IMR-90 (cell line): ENCODE results near the gene TSHZ1. TPM values are rescaled to one million over a fixed set of nuclear protein-coding genes. Genes with fewer than 3 reads are reported as not detected.
A peak's percentile ranks its signal among the peaks of the same experiment; 100 is the strongest.

Experiments
- ATAC-seq: fragments of 200-7000 bp; cut with Tn5 transposase; 2 replicates; pipeline ENCODE4 v1.9.1; 2020; ENCODE audit warnings: low read depth, mild to moderate bottlenecking, moderate library complexity
- BruUV-seq: library from RNA; stranded (reverse); fragments of 400-500 nt; replicated peaks from 2 replicates; lab custom pipeline; 2021; lab: Mats Ljungman, UMichigan
- CTCF ChIA-PET: fragments of 300-600 bp; formaldehyde crosslinking; extraction: SDS; loops from one replicate; lab custom pipeline; 2021; ENCODE audit warnings: antibody characterized with exemption; lab: Yijun Ruan, JAX
- POLR2A ChIA-PET: fragments of 300-600 bp; sonication (Branson Sonifier 250); formaldehyde crosslinking; loops from one replicate; lab custom pipeline; 2022; ENCODE audit warnings: antibody characterized with exemption; ENCODE audit not compliant: unreplicated experiment; lab: Charles Lee
- DNase-seq: peaks from one replicate; pipeline ENCODE4 v3.0.0; 2013
- H2AFZ ChIP-seq: replicated peaks from 2 replicates; pipeline ENCODE3; 2013; ENCODE audit warnings: low read length, mild to moderate bottlenecking; ENCODE audit not compliant: poor library complexity
- H2AK5ac ChIP-seq: 2 replicates; pipeline ENCODE4 v1.6.1; 2013; ENCODE audit warnings: low read depth, low read length, inconsistent platforms
- H2AK9ac ChIP-seq: replicated peaks from 2 replicates; pipeline ENCODE3; 2013; ENCODE audit warnings: mild to moderate bottlenecking, low read depth, low read length, moderate library complexity; ENCODE audit not compliant: poor library complexity
- H2BK120ac ChIP-seq: 2 replicates; pipeline ENCODE4 v1.6.1; 2013; ENCODE audit warnings: low read depth, low read length, inconsistent platforms
- H2BK15ac ChIP-seq: 3 replicates; pipeline ENCODE4 v1.6.1; 2013; ENCODE audit warnings: low read depth, low read length, inconsistent platforms
- H2BK20ac ChIP-seq: 2 replicates; pipeline ENCODE4 v1.6.1; 2013; ENCODE audit warnings: low read depth, mild to moderate bottlenecking, inconsistent platforms, low read length, moderate library complexity
- H2BK5ac ChIP-seq: 2 replicates; pipeline ENCODE4 v1.6.1; 2013; ENCODE audit warnings: mild to moderate bottlenecking, low read depth, low read length, inconsistent platforms; ENCODE audit not compliant: poor library complexity, severe bottlenecking
- H3K14ac ChIP-seq: replicated peaks from 2 replicates; pipeline ENCODE4 v1.6.1; 2013; ENCODE audit warnings: low read depth, low read length, inconsistent platforms
- H3K18ac ChIP-seq: 2 replicates; pipeline ENCODE4 v1.6.1; 2013; ENCODE audit warnings: low read depth, low read length, control low read depth
- H3K23ac ChIP-seq: 2 replicates; pipeline ENCODE4 v1.6.1; 2013; ENCODE audit warnings: low read depth, low read length, inconsistent platforms
- H3K27ac ChIP-seq: 2 replicates; pipeline ENCODE4 v1.5.1; 2013; ENCODE audit warnings: mild to moderate bottlenecking, control low read depth, low read length; ENCODE audit not compliant: insufficient read depth
- H3K27me3 ChIP-seq: 2 replicates; pipeline ENCODE4 v1.6.1; 2013; ENCODE audit warnings: low read length; ENCODE audit not compliant: control insufficient read depth, insufficient read depth
- H3K36me3 ChIP-seq: 2 replicates; pipeline ENCODE4 v1.6.1; 2013; ENCODE audit warnings: low read length, mixed read lengths; ENCODE audit not compliant: control insufficient read depth, insufficient read depth
- H3K4ac ChIP-seq: 2 replicates; pipeline ENCODE4 v1.6.1; 2013; ENCODE audit warnings: low read depth, low read length, inconsistent platforms
- H3K4me1 ChIP-seq: 2 replicates; pipeline ENCODE4 v1.6.1; 2013; ENCODE audit warnings: low read length, mixed read lengths; ENCODE audit not compliant: control insufficient read depth, insufficient read depth
- H3K4me2 ChIP-seq: 2 replicates; pipeline ENCODE4 v1.6.1; 2013; ENCODE audit warnings: low read depth, mild to moderate bottlenecking, control low read depth, low read length, moderate library complexity
- H3K4me3 ChIP-seq: 2 replicates; pipeline ENCODE4 v1.5.1; 2013; ENCODE audit warnings: low read depth, mild to moderate bottlenecking, control low read depth, low read length, moderate library complexity; ENCODE audit not compliant: insufficient read depth
- H3K56ac ChIP-seq: 2 replicates; pipeline ENCODE4 v1.6.1; 2013; ENCODE audit warnings: low read length, inconsistent platforms; ENCODE audit not compliant: insufficient read depth; ENCODE audit errors: extremely low read depth
- H3K79me1 ChIP-seq, 2 experiments: 2 replicates each; pipeline ENCODE4 v1.6.1; 2013; ENCODE audit warnings: low read length in 2 of 2, inconsistent platforms in 1 of 2, low read depth in 1 of 2
- H3K9ac ChIP-seq: 2 replicates; pipeline ENCODE4 v1.6.1; 2013; ENCODE audit warnings: low read depth, low read length, control low read depth
- H3K9me1 ChIP-seq: 2 replicates; pipeline ENCODE4 v1.6.1; 2013; ENCODE audit warnings: low read length, inconsistent platforms; ENCODE audit not compliant: insufficient read depth
- H3K9me3 ChIP-seq: 2 replicates; pipeline ENCODE4 v1.6.1; 2013; ENCODE audit warnings: low read length; ENCODE audit not compliant: control insufficient read depth, insufficient read depth
- H4K20me1 ChIP-seq: 2 replicates; pipeline ENCODE4 v1.6.1; 2013; ENCODE audit warnings: low read length, inconsistent platforms; ENCODE audit not compliant: insufficient read depth
- H4K5ac ChIP-seq: 2 replicates; pipeline ENCODE4 v1.6.1; 2013; ENCODE audit warnings: mild to moderate bottlenecking, low read depth, low read length, control low read depth
- H4K8ac ChIP-seq, 2 experiments: 2 replicates each; pipeline ENCODE4 v1.6.1; 2013; ENCODE audit warnings: low read depth in 2 of 2, low read length in 2 of 2, control low read depth in 1 of 2, inconsistent platforms in 1 of 2
- H4K91ac ChIP-seq: 2 replicates; pipeline ENCODE4 v1.6.1; 2013; ENCODE audit warnings: low read depth, low read length, inconsistent platforms; ENCODE audit not compliant: insufficient read depth
- BHLHE40 ChIP-seq: fragments of 150-350 bp; IDR thresholded peaks from 2 replicates; pipeline ENCODE4 v1.6.1; 2016; ENCODE audit warnings: mild to moderate bottlenecking, low read depth, low read length
- CEBPB ChIP-seq: IDR thresholded peaks from 2 replicates; pipeline ENCODE4 v1.6.1; 2012; ENCODE audit warnings: low read depth, low read length, improper control_type of control experiment
- CHD1 ChIP-seq: IDR thresholded peaks from 2 replicates; pipeline ENCODE4 v1.6.1; 2012; ENCODE audit warnings: low read depth, low read length, improper control_type of control experiment
- CTCF ChIP-seq: conservative IDR thresholded peaks from 2 replicates; pipeline ENCODE4 v1.5.1; 2012; ENCODE audit warnings: mild to moderate bottlenecking, low read depth, low read length, improper control_type of control experiment
- FOS ChIP-seq: fragments of 150-350 bp; IDR thresholded peaks from 2 replicates; pipeline ENCODE4 v1.6.1; 2016; ENCODE audit warnings: low read depth, low read length
- MAFK ChIP-seq: IDR thresholded peaks from 2 replicates; pipeline ENCODE4 v1.6.1; 2012; ENCODE audit warnings: low read depth, low read length, improper control_type of control experiment
- MAZ ChIP-seq: IDR thresholded peaks from 2 replicates; pipeline ENCODE4 v1.6.1; 2012; ENCODE audit warnings: low read depth, mild to moderate bottlenecking, low read length, improper control_type of control experiment, moderate library complexity, borderline replicate concordance
- MXI1 ChIP-seq: IDR thresholded peaks from 2 replicates; pipeline ENCODE4 v1.6.1; 2012; ENCODE audit warnings: low read depth, mild to moderate bottlenecking, low read length, moderate library complexity, borderline replicate concordance
- NFE2L2 ChIP-seq: fragments of 150-350 bp; IDR thresholded peaks from 2 replicates; pipeline ENCODE4 v1.6.1; 2016; ENCODE audit warnings: low read depth, mild to moderate bottlenecking, low read length
- POLR2A ChIP-seq: IDR thresholded peaks from 2 replicates; pipeline ENCODE4 v1.6.1; 2012; ENCODE audit warnings: mild to moderate bottlenecking, low read depth, low read length
- RAD21 ChIP-seq: IDR thresholded peaks from 2 replicates; pipeline ENCODE4 v1.6.1; 2012; ENCODE audit warnings: low read length, improper control_type of control experiment
- RCOR1 ChIP-seq: IDR thresholded peaks from 2 replicates; pipeline ENCODE4 v1.6.1; 2012; ENCODE audit warnings: mild to moderate bottlenecking, low read length, improper control_type of control experiment; ENCODE audit not compliant: insufficient replicate concordance
- RFX5 ChIP-seq: IDR thresholded peaks from 2 replicates; pipeline ENCODE4 v1.8.0; 2012; ENCODE audit warnings: low read depth, mild to moderate bottlenecking, low read length, moderate library complexity
- SMC3 ChIP-seq: fragments of 150-350 bp; IDR thresholded peaks from 2 replicates; pipeline ENCODE4 v1.6.1; 2016; ENCODE audit warnings: low read depth, mild to moderate bottlenecking, antibody characterized with exemption, low read length, moderate library complexity
- WGBS, 2 experiments: methylation state at CpG; one replicate each; pipeline versions ENCODE4 v1.1.5 to v1.1.7; 2013; ENCODE audit warnings: missing lambda C conversion rate in 2 of 2; ENCODE audit not compliant: insufficient read length in 1 of 2; ENCODE audit errors: extremely low coverage in 2 of 2; 5-methylcytosine and 5-hydroxymethylcytosine counted together
- dilution Hi-C: fragments of 300-500 bp; cut with HindIII; formaldehyde crosslinking; loops from one replicate; pipeline ENCODE4 v1.14.3; 2018; ENCODE audit warnings: low sequenced_read_pairs; ENCODE audit not compliant: unreplicated experiment
- in situ Hi-C: fragments of 300-500 bp; cut with MboI; formaldehyde crosslinking; loops from 3 replicates; pipeline ENCODE4 v1.14.3; 2019; ENCODE audit warnings: low sequenced_read_pairs, inconsistent platforms, mixed read lengths
- intact Hi-C: fragments of 100-400 bp; cut with micrococcal nuclease; formaldehyde crosslinking; loops from 2 replicates; pipeline ENCODE4 v1.10.0; 2022
- polyA plus RNA-seq, 3 experiments: library from polyadenylated mRNA; depleted of rRNA; stranded (reverse); fragments of >200 nt; gene quantifications; 2 replicates each; pipeline ENCODE4 v1.2.3, GENCODE V29; 2012; ENCODE audit warnings: low replicate concordance in 1 of 3
- total RNA-seq: library from RNA; depleted of rRNA; stranded (reverse); fragments of >200 nt; gene quantifications from 2 replicates; pipeline ENCODE4 v1.2.3, GENCODE V29; 2012
- TF ChIP-seq, protein P1 (sequence below): fragments of 150-350 bp; IDR thresholded peaks from 2 replicates; pipeline ENCODE4 v1.6.1; 2017; ENCODE audit warnings: mild to moderate bottlenecking, antibody characterized with exemption, low read length, low read depth
- TF ChIP-seq, protein P2 (sequence below): fragments of 150-350 bp; IDR thresholded peaks from 2 replicates; pipeline ENCODE4 v1.6.1; 2016; ENCODE audit warnings: low read depth, mild to moderate bottlenecking, low read length, moderate library complexity, borderline replicate concordance

Gene TSHZ1
- total and polyA plus RNA-seq, 2 of the 4 experiments (the other 2 are of a cell fraction), result 7.1 to 10.0 TPM

GRCh38 chr18:75264926-75265597 is 54.5 kb downstream of the TSHZ1 start:
- no peaks in the 10 kb centered on the region for H3K36me3 ChIP-seq

More at GRCh38 chr18:75264926-75265597, 54.5 kb downstream of the TSHZ1 start:
- ATAC-seq, result 0 out of 2 replicates have a peak, but pooled peaks have one; percentile 17
- no peak overlapping the region for H3K23ac ChIP-seq
- H2BK15ac ChIP-seq, result no peak overlapping the region
- H4K20me1 ChIP-seq, result no peaks in the 10 kb centered on the region
- no peak overlapping the region for H2BK20ac ChIP-seq
- no peak overlapping the region for H3K14ac ChIP-seq
- DNase-seq, result peak; percentile 11
- no peak overlapping the region for H3K27ac ChIP-seq
- WGBS, 2 experiments, result no CpG with 5 or more reads among the region's 11 CpGs
- peak overlapping the region; percentile 74 for H3K4me2 ChIP-seq
- TF ChIP-seq SMC3 (no peak), BHLHE40 (no peak), POLR2A (no peak), CTCF (no peak), CHD1 (no peak), MAZ (no peak), NFE2L2 (no peak), RAD21 (no peak), FOS (no peak), MXI1 (no peak), CEBPB (no peak), RCOR1 (no peak), MAFK (no peak), RFX5 (no peak)
- TF ChIP-seq, protein P1, sequence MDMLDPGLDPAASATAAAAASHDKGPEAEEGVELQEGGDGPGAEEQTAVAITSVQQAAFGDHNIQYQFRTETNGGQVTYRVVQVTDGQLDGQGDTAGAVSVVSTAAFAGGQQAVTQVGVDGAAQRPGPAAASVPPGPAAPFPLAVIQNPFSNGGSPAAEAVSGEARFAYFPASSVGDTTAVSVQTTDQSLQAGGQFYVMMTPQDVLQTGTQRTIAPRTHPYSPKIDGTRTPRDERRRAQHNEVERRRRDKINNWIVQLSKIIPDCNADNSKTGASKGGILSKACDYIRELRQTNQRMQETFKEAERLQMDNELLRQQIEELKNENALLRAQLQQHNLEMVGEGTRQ, result no peak
- TF ChIP-seq, protein P2, sequence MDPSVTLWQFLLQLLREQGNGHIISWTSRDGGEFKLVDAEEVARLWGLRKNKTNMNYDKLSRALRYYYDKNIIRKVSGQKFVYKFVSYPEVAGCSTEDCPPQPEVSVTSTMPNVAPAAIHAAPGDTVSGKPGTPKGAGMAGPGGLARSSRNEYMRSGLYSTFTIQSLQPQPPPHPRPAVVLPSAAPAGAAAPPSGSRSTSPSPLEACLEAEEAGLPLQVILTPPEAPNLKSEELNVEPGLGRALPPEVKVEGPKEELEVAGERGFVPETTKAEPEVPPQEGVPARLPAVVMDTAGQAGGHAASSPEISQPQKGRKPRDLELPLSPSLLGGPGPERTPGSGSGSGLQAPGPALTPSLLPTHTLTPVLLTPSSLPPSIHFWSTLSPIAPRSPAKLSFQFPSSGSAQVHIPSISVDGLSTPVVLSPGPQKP, result no peak
- H3K4me3 ChIP-seq, result no peak overlapping the region
- dilution Hi-C loops, result no loop called here
- H4K8ac ChIP-seq, result no peak overlapping the region
- CTCF ChIA-PET, result no interaction called here
- no peak overlapping the region for H3K18ac ChIP-seq
- H2AFZ ChIP-seq, result no peak overlapping the region
- H4K5ac ChIP-seq, result 0 out of 2 replicates have a peak overlapping the region, but pooled peaks have one; percentile 7
- no peak overlapping the region for H4K91ac ChIP-seq
- no peak overlapping the region for H3K4ac ChIP-seq
- H2AK9ac ChIP-seq, result no peak overlapping the region
- BruUV-seq, result no TSS peak
- intact Hi-C loops, result no loop called here
- no peaks in the 10 kb centered on the region for H3K27me3 ChIP-seq
- in situ Hi-C loops, result no loop called here
- H3K79me1 ChIP-seq, result peaks cover 8 to 40% of the 10 kb centered on the region in 2 experiments; a peak in 3 of 4 replicates
- H2BK5ac ChIP-seq, result no peak overlapping the region
- no peak overlapping the region for H3K56ac ChIP-seq
- no peak overlapping the region for H3K9ac ChIP-seq
- no peak overlapping the region for H2AK5ac ChIP-seq
- POLR2A ChIA-PET, result no interaction called here
- H3K4me1 ChIP-seq, result no peaks in the 10 kb centered on the region; the same call in 1 of the 2 replicates
- no peaks in the 10 kb centered on the region for H3K9me3 ChIP-seq
- H3K9me1 ChIP-seq, result peaks cover 3% of the 10 kb centered on the region
- no peak overlapping the region for H2BK120ac ChIP-seq
